HG03064 (cell line): ENCODE data around the gene NOX4.
"Not testable (repeated sequence)": the region's sequence is repeated elsewhere in the genome, so short reads cannot be mapped to it uniquely, and the experiment has no call there.

Source experiments
- ATAC-seq: cut with Tn5 transposase; IDR thresholded peaks from one replicate; pipeline ENCODE4 v1.9.1; 2021; ENCODE audit warnings: low read depth; ENCODE audit not compliant: unreplicated experiment

NOX4 gene

DNA sequence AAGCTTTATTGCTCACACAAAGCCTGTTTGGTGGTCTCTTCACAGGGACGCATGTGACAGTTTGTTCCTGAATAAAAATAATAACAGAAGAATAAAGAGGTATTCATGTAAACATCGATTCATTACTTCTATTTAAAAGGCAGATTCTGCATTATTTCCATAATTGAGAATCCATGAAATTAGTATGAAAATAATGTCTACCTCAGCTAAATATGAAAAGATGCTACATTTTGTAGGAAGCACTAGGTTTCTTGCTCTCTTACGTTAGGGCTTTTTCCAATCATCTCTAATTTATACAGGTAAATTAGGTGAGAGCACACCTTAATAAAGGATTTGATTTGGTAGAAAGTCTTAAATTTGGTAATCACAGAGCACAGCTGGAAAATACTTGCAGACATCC, 103.7 kb downstream of the NOX4 start:
- ATAC-seq, result not testable (repeated sequence)

GRCh38 chr11:89382986-89383385, 108.2 kb downstream of the NOX4 start:
- ATAC-seq, result not testable (repeated sequence)

DNA sequence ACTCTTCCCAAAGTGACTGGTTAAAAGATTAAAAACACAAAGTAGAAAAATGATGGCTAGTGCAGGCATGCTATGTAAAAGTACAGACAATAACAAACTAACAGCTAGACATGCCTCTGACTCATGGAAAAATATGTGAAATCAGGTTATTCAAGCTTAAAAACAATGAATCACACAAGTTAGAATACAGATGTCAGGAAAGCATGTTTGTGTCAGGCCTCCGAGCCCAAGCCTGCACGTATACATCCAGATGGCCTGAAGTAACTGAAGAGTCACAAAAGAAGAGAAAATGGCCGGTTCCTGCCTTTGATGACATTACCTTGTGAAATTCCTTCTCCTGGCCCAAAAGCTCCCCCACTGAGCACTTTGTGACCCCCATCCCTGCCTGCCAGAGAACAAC, 110.1 kb downstream of the NOX4 start:
- ATAC-seq, result no peak

DNA sequence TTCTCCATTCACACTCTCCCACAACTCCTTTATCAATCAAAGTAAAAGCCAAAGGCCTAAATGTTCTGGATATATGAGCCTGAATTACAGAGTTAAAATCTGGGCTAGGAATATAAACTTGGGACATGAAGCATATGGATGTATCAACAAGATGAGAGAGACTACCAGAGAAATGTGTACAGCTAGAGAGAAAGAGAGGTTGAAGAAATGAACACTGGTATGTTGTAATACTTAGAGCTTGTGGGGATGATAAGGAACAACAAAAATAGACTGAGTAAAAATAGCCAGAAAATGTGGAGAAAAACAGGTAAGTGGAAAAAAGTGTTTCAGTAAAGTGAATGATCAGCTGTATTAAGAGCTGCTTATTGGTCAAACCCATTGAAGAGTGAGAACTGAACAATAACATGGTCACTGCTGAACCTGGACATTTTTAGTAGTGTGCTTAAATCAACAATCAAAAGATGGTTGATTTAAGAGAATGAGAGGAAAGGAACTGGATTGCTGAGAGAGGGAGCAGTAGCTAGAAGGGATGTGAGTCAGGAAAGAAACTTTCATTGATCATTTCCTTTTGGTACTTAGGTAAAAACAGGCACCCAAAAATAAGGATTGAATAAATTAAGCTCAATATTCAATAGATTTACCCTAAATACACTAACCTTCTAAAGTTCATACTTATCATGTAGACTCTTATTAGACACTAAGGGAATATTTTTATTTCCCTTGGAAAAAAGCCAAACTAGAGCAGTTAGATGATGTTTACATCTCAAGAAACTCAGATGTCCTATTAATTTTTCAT, 111.0 kb downstream of the NOX4 start:
- not testable (repeated sequence) for ATAC-seq

GRCh38 chr11:89378986-89379385, 112.2 kb downstream of the NOX4 start:
- not testable (repeated sequence) for ATAC-seq

DNA sequence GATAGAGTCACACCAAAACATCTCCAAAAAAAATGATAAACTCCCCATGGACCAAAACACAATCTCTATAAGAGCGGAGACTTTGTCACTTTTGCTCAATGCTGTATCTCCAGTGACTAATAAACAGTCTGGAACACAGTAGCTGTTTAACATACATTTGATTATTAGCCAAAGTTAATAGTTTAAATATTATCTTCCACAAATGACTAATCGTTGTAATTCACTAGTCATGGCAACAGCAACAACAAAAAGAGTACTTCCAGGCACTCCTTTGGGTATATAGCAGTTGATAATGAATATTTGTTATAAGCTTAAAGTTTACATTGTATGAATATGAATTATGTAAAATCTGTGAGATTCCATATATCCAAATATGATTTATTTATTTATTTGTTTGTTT, 121.8 kb downstream of the NOX4 start:
- ATAC-seq, result not testable (repeated sequence)

DNA sequence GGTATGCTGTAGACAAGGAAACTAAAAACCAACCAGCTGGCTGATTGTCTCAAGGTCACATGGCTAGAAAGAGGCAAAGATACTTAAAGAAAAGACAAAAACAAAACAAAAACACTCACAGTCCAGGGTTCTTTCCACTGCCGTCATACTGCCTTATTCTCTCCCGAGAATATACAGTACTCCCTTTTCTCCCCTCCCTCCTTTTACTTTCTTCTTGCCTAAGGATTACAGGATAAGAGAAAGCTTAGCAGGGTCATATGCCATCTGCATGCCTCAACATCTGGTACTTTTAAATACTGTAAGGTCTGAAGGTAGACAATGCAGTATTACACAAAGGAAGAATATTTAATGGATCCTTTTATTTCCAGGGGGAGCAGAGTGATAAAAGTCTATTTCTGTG, 126.3 kb downstream of the NOX4 start:
- not testable (repeated sequence) for ATAC-seq

DNA sequence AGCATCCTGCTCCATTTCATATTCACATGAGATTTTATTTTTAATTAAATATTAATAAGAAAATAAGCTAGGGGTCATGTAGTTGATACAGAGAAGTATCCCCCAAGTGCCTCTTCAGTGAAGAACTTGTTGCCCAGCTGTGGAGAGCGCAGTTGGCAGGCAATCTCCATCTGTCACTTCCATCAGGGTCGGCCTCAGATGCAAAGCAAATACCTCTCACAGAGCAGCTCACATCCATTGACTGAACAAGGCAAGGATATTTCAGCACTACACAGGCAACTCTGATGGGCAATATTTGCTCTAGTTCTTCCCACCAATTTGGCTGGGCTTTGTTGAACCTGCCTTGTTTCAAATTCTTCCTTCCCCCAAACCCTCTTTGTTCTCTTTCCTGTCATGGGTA, 129.4 kb downstream of the NOX4 start:
- no peak for ATAC-seq

- ATAC-seq, result not testable (repeated sequence)
Observed at GRCh38 chr11:89359208-89359607, 132.0 kb downstream of the NOX4 start.

- ATAC-seq, result no peak
Observed at GRCh38 chr11:89358761-89359160, 132.4 kb downstream of the NOX4 start.

GRCh38 chr11:89355646-89356045, 135.5 kb downstream of the NOX4 start:
- ATAC-seq, result no peak

- not testable (repeated sequence) for ATAC-seq
Observed at GRCh38 chr11:89354513-89354912, 136.7 kb downstream of the NOX4 start.

- ATAC-seq, result no peak
Observed at GRCh38 chr11:89347071-89347470, 144.1 kb downstream of the NOX4 start.

GRCh38 chr11:89346601-89347000, 144.6 kb downstream of the NOX4 start:
- no peak for ATAC-seq

- not testable (repeated sequence) for ATAC-seq
Observed at GRCh38 chr11:89342880-89343572, 148.1 kb downstream of the NOX4 start.

DNA sequence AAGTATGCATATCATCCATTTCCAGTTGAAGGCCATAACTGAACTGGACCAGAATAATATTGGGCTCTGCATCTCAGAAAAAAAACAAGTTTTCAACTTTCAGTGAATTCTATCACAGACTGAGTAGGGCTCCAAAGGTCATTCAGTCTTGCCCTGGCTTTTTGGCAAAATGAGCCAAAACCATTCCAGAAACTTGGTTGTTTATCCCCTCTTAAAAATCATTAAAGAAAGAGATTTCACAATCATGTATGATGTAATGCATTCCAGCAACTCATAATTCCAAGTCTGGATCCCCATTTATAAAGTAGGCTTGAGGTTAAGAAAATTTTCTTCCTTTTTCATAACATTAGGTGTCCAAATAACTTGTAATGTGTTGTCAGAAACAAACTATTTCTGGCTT, 150.7 kb downstream of the NOX4 start:
- ATAC-seq, result not testable (repeated sequence)

GRCh38 chr11:89338073-89338472, 153.1 kb downstream of the NOX4 start:
- ATAC-seq, result not testable (repeated sequence)

- not testable (repeated sequence) for ATAC-seq
Observed at GRCh38 chr11:89337100-89337650, 154.0 kb downstream of the NOX4 start.

GRCh38 chr11:89333704-89334103, 157.5 kb downstream of the NOX4 start:
- not testable (repeated sequence) for ATAC-seq

DNA sequence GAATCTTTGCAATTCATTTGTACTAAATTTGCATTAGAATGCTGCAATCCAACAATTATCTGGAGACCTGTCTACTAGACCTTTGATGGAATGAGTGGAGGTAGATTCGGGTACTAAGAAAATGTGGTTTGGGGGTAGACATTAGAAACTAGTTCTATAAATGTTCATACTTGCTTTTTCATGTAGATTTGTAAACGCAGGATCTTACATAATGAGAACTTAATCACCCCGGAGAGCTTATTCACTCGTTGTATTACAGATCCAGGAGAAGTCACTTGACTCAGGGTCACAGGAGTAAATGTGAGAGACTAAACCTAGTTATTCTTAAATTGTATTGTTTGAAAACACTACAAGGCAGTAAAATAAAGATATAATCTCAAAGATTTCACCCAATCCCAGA, 159.2 kb downstream of the NOX4 start:
- not testable (repeated sequence) for ATAC-seq

DNA sequence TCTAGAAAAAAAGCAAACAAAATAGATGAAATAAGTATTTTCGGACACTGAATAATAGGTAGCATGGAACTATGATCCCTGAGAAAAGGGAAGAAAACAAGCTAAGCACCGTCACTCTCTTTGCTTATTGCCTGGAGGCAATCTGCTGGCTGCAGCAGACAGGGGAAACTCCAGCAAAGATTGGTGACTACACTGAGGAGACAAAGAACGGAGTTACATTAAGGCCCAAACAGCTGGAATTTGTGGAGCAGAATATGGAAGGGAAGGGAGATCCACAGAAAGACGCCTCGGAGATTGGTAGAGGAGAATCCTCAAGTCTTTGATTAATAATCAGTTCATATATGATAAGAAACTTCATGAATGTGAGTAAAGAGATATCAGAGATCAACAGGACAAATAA, 163.3 kb downstream of the NOX4 start:
- ATAC-seq, result no peak

DNA sequence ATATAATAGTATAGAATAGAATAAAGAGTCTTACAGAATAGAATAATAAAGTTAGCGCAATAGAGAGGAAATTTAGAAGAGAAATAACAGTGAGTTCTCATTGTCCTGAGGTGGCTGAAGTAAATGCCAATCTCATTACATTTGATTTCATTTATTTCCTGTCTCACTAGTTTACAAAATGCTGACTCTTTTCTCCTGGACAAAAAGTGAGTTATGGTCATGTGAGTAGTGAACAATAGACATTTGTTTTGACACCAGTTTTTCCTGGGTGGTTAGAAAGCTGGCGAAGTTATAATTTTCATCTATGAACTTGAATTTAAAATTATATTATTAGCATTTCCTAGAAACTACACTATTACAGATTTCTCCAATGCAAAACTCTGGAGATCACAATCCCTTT, 169.8 kb downstream of the NOX4 start:
- ATAC-seq, result no peak
